ENCODE data around the gene FEZF1. TPM values are rescaled to one million over a fixed set of nuclear protein-coding genes. Genes with fewer than 3 reads are reported as not detected.

Gene FEZF1
- total and polyA plus RNA-seq, 2 of the 13 experiments (the other 11 are each of a cell fraction or from before 2014, with no cell fraction given) = not detected

DNA sequence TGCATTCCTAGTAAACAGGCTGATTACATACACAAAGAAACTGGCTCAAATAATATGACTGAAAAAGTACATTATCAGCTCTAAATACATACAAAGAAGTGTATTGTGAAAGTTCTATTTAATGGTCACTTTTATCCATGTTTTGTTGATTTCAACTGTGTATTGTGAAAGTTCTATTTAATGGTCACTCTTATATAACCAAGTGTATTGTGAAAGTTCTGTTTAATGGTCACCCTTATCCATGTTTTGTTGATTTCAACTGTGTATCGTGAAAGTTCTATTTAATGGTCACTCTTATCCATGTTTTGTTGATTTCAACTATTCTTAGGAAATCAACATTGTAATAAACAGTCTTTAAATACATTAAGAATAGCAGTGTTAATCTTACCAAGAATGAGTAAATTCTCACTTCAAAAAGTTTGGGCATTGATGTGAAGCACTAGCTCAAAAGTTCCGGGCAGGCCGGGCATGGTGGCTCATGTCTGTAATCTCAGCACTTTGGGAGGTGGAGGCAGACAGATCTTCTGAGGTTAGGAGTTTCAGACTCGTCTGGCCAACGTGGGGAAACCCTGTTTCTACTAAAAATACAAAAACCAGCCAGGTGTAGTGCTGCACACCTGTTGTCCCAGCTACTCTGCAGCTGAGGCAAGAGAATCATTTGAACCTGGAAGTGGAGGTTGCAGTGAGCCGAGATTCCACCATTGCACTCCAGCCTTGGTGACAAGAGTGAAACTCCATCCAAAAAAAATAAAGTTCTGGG, 34.8 kb upstream of the FEZF1 start:
- intact Hi-C loops (cut with micrococcal nuclease; ENCODE audit: unreplicated experiment) (no loop called here), in situ Hi-C loops (cut with HindIII; ENCODE audit: extremely low pct_ligation_motif_present, low pct_unique_long_range_greater_than_20kb) (no loop called here)
- H4K20me1 ChIP-seq (ENCODE audit: insufficient read depth, low read length) = no peaks in the 10 kb centered on the region
- no peaks in the 10 kb centered on the region for H3K79me2 ChIP-seq (ENCODE audit: insufficient read depth, low read length)
- no peak overlapping the region for H2AFZ ChIP-seq (ENCODE audit: low read length)
- DNase-seq (ENCODE audit: low spot score) (no peak), FAIRE-seq (no peak), ATAC-seq (no peak)
- ChIA-PET POLR2A (no interaction called here), CTCF (ENCODE audit: low intra/inter-chr PET ratio, low total read pairs) (no interaction called here)
- WGBS (ENCODE audit: low lambda C conversion rate) = 85% methylated on average over 6 of the region's 6 CpGs
- no peaks in the 10 kb centered on the region for H3K9me3 ChIP-seq (ENCODE audit: low read length)
- no peak overlapping the region for H3K4me2 ChIP-seq (ENCODE audit: low read depth, low read length)
- H3K9ac ChIP-seq (ENCODE audit: insufficient read depth, low read depth, low read length) = no peak overlapping the region
- H3K27ac ChIP-seq (ENCODE audit: extremely low read length, insufficient read depth, low read length) = no peak overlapping the region
- H3K36me3 ChIP-seq (replicated peaks in 1 of 2; ENCODE audit: control insufficient read depth in 1 of 2, insufficient read depth in 2 of 2, low read length in 2 of 2) = no peaks in the 10 kb centered on the region
- no peaks in the 10 kb centered on the region for H3K27me3 ChIP-seq (ENCODE audit: control insufficient read depth in 1 of 2, insufficient read depth in 2 of 2, low read length in 2 of 2)
- no TSS peak for BruUV-seq (replicated peaks)
- no peak overlapping the region for H3K4me3 ChIP-seq (replicated peaks in 1 of 3; ENCODE audit: insufficient read depth in 1 of 3, low read depth in 2 of 3, low read length in 3 of 3)
- no peaks in the 10 kb centered on the region for H3K4me1 ChIP-seq (ENCODE audit: insufficient read depth, low read length)
- TF ChIP-seq, protein P1, sequence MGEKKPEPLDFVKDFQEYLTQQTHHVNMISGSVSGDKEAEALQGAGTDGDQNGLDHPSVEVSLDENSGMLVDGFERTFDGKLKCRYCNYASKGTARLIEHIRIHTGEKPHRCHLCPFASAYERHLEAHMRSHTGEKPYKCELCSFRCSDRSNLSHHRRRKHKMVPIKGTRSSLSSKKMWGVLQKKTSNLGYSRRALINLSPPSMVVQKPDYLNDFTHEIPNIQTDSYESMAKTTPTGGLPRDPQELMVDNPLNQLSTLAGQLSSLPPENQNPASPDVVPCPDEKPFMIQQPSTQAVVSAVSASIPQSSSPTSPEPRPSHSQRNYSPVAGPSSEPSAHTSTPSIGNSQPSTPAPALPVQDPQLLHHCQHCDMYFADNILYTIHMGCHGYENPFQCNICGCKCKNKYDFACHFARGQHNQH (CRISPR knock-in tag; IDR thresholded peaks at IDR 0.05) = no peak
- no peak for TF ChIP-seq ZNF672 (CRISPR knock-in tag; IDR thresholded peaks at IDR 0.05)
- no peak for TF ChIP-seq GATAD1 (CRISPR knock-in tag; IDR thresholded peaks at IDR 0.05)
- no peak for TF ChIP-seq SATB2 (CRISPR knock-in tag; IDR thresholded peaks at IDR 0.05)
- TF ChIP-seq, protein P2, sequence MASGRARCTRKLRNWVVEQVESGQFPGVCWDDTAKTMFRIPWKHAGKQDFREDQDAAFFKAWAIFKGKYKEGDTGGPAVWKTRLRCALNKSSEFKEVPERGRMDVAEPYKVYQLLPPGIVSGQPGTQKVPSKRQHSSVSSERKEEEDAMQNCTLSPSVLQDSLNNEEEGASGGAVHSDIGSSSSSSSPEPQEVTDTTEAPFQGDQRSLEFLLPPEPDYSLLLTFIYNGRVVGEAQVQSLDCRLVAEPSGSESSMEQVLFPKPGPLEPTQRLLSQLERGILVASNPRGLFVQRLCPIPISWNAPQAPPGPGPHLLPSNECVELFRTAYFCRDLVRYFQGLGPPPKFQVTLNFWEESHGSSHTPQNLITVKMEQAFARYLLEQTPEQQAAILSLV (CRISPR knock-in tag; IDR thresholded peaks at IDR 0.05; ENCODE audit: borderline replicate concordance) = no peak
- TF ChIP-seq ETS1 (CRISPR knock-in tag; IDR thresholded peaks at IDR 0.05) = no peak
- TF ChIP-seq ZNF780A (CRISPR knock-in tag; IDR thresholded peaks at IDR 0.05) = no peak
- TF ChIP-seq SMC3 (IDR thresholded peaks at IDR 0.05; ENCODE audit: low read length) = no peak
- TF ChIP-seq NR2F1 (CRISPR knock-in tag; IDR thresholded peaks at IDR 0.05) = no peak
- TF ChIP-seq, protein P3, sequence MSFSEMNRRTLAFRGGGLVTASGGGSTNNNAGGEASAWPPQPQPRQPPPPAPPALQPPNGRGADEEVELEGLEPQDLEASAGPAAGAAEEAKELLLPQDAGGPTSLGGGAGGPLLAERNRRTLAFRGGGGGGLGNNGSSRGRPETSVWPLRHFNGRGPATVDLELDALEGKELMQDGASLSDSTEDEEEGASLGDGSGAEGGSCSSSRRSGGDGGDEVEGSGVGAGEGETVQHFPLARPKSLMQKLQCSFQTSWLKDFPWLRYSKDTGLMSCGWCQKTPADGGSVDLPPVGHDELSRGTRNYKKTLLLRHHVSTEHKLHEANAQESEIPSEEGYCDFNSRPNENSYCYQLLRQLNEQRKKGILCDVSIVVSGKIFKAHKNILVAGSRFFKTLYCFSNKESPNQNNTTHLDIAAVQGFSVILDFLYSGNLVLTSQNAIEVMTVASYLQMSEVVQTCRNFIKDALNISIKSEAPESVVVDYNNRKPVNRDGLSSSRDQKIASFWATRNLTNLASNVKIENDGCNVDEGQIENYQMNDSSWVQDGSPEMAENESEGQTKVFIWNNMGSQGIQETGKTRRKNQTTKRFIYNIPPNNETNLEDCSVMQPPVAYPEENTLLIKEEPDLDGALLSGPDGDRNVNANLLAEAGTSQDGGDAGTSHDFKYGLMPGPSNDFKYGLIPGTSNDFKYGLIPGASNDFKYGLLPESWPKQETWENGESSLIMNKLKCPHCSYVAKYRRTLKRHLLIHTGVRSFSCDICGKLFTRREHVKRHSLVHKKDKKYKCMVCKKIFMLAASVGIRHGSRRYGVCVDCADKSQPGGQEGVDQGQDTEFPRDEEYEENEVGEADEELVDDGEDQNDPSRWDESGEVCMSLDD (CRISPR knock-in tag; IDR thresholded peaks at IDR 0.05; ENCODE audit: borderline replicate concordance) = no peak
- TF ChIP-seq ZNF251 (CRISPR knock-in tag; IDR thresholded peaks at IDR 0.05) = no peak
- TF ChIP-seq TCF7 (IDR thresholded peaks at IDR 0.05; ENCODE audit: low read depth) = no peak
- no peak for TF ChIP-seq LBX2 (CRISPR knock-in tag; IDR thresholded peaks at IDR 0.05; ENCODE audit: borderline replicate concordance)
- TF ChIP-seq ZNF747 (CRISPR knock-in tag; IDR thresholded peaks at IDR 0.05; ENCODE audit: borderline replicate concordance) = no peak
- no peak for TF ChIP-seq ZNF816 (CRISPR knock-in tag; IDR thresholded peaks at IDR 0.05; ENCODE audit: borderline replicate concordance)
- TF ChIP-seq SRY (CRISPR knock-in tag; IDR thresholded peaks at IDR 0.05) = no peak
- TF ChIP-seq NFE2L2 (IDR thresholded peaks at IDR 0.05; ENCODE audit: low read length) = no peak

Data from HepG2 (cell line).